HepG2 (cell line): ENCODE measurements around the gene GINS2.

Experiments used
- CTCF ChIP-seq: sonication (generic); formaldehyde crosslinking; IDR thresholded peaks from 2 replicates; pipeline ENCODE4 v1.5.0; 2020; ENCODE audit warnings: mild to moderate bottlenecking, missing genetic modification reagents, moderate library complexity
- EZH2 ChIP-seq: conservative IDR thresholded peaks from 2 replicates; pipeline ENCODE4 v1.6.1; 2012; ENCODE audit warnings: mild to moderate bottlenecking, low read depth, low read length, moderate library complexity
- HMG20B ChIP-seq: conservative IDR thresholded peaks from 2 replicates; pipeline ENCODE4 v1.6.1; 2016; ENCODE audit warnings: missing genetic modification reagents, missing compliant biosample characterization
- NFKB2 ChIP-seq: sonication (generic); formaldehyde crosslinking; IDR thresholded peaks from 2 replicates; pipeline ENCODE4 v1.4.0; 2020; ENCODE audit warnings: missing genetic modification reagents, borderline replicate concordance
- REST ChIP-seq, 2 experiments: IDR thresholded peaks; 2 replicates each; pipeline ENCODE4 v1.6.1; 2011 to 2012; ENCODE audit warnings: low read length in 2 of 2, borderline replicate concordance in 1 of 2, low read depth in 1 of 2, mild to moderate bottlenecking in 1 of 2, moderate library complexity in 1 of 2
- RXRA ChIP-seq: sonication (generic); formaldehyde crosslinking; IDR thresholded peaks from 2 replicates; pipeline ENCODE4 v1.5.1; 2020; ENCODE audit warnings: missing genetic modification reagents
- SMC3 ChIP-seq: IDR thresholded peaks from 2 replicates; pipeline ENCODE4 v1.6.1; 2011; ENCODE audit warnings: low read length, improper control_type of control experiment
- YY1 ChIP-seq: IDR thresholded peaks from 2 replicates; pipeline ENCODE4 v1.6.1; 2011; ENCODE audit warnings: low read length, low read depth, moderate library complexity, mild to moderate bottlenecking; ENCODE audit not compliant: insufficient read depth, insufficient replicate concordance
- ZNF629 ChIP-seq: sonication (generic); formaldehyde crosslinking; conservative IDR thresholded peaks from 2 replicates; pipeline ENCODE4 v1.5.0; 2020; ENCODE audit warnings: missing genetic modification reagents
- ZNF776 ChIP-seq: sonication (generic); formaldehyde crosslinking; IDR thresholded peaks from 2 replicates; pipeline ENCODE4 v1.4.0; 2020; ENCODE audit warnings: mild to moderate bottlenecking, missing genetic modification reagents

- TF ChIP-seq REST (IDR thresholded peaks at IDR 0.05; ENCODE audit: borderline replicate concordance in 1 of 2, low read depth in 1 of 2, low read length in 2 of 2) (no peak), NFKB2 (CRISPR knock-in tag) (no peak), ZNF629 (CRISPR knock-in tag) (no peak), ZNF776 (CRISPR knock-in tag) (no peak), SMC3 (no peak), CTCF (no peak), HMG20B (CRISPR knock-in tag) (no peak), RXRA (CRISPR knock-in tag) (no peak), EZH2 (no peak), YY1 (no peak)
These were observed 51.5 kb downstream of the GINS2 start for GRCh38 chr16:85637061-85637807.
